Stomach (tissue), 4 donors: ENCODE results near the gene KLF9.

Source experiments
- EP300 ChIP-seq: sonication (generic); formaldehyde crosslinking; IDR thresholded peaks from one replicate; pipeline ENCODE4 v1.6.1; 2017; ENCODE audit warnings: antibody characterized with exemption
- POLR2A ChIP-seq, 4 donors: fragments of 450-650 bp; IDR thresholded peaks; one replicate each; pipeline ENCODE4 v1.6.1; 2016; ENCODE audit warnings: antibody characterized with exemption in 4 of 4, control low read depth in 2 of 4, mild to moderate bottlenecking in 1 of 4, moderate library complexity in 1 of 4
- POLR2AphosphoS5 ChIP-seq, 3 donors: sonication (generic); formaldehyde crosslinking; IDR thresholded peaks; one replicate each; pipeline ENCODE4 v1.6.1; 2016; ENCODE audit warnings: antibody characterized with exemption in 3 of 3
- TF ChIP-seq, protein P1 (sequence below), 7 experiments: fragments of 450-650 bp in 4 of 7; fragments of 200-600 bp in 3 of 7; sonication (generic) in 3 of 7; IDR thresholded peaks; one replicate each; pipeline ENCODE4 v1.5.1; 2016 to 2019; ENCODE audit warnings: antibody characterized with exemption in 7 of 7, control low read depth in 2 of 7, mild to moderate bottlenecking in 1 of 7

DNA sequence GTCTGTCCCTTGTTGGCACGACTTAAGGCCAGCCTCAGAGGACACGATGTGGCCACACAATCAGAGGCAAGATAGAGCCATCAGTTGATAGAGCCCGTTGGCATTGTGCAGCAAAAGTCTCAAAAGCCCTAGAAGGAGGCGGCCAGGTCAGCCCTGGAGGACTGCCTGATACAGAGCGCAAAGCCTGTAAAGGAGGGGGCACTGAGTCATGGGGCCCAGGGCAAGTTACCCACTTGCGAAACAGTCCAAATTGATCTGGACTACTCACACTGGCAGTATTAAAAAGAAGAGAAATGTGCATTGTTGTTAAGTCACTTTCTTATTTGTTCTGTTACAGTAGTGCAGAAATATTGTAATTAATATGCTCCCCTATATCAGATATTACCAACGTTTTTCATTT lies 51.5 kb downstream of the KLF9 start:
- TF ChIP-seq, protein P1, sequence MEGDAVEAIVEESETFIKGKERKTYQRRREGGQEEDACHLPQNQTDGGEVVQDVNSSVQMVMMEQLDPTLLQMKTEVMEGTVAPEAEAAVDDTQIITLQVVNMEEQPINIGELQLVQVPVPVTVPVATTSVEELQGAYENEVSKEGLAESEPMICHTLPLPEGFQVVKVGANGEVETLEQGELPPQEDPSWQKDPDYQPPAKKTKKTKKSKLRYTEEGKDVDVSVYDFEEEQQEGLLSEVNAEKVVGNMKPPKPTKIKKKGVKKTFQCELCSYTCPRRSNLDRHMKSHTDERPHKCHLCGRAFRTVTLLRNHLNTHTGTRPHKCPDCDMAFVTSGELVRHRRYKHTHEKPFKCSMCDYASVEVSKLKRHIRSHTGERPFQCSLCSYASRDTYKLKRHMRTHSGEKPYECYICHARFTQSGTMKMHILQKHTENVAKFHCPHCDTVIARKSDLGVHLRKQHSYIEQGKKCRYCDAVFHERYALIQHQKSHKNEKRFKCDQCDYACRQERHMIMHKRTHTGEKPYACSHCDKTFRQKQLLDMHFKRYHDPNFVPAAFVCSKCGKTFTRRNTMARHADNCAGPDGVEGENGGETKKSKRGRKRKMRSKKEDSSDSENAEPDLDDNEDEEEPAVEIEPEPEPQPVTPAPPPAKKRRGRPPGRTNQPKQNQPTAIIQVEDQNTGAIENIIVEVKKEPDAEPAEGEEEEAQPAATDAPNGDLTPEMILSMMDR (IDR thresholded peaks at IDR 0.05) = no peak
- TF ChIP-seq POLR2AphosphoS5 (IDR thresholded peaks at IDR 0.05) (no peak), POLR2A (IDR thresholded peaks at IDR 0.05) (no peak), EP300 (no peak)
